ENCODE data around the gene MTCH1.

- TF ChIP-seq CTCF (IDR thresholded peaks at IDR 0.05; ENCODE audit: low read length) (no peak), EZH2 (IDR thresholded peaks at IDR 0.05; ENCODE audit: borderline replicate concordance, low read length) (no peak)
Observed at GRCh38 chr6:37006793-37007339, 20.9 kb upstream of the MTCH1 start.

Data from OCI-LY1 (cell line).